GM23248 (cell line): Measurements from ENCODE around the gene NTHL1.

ENCODE experiments used
- EZH2 ChIP-seq: fragments of 200-600 bp; sonication (generic); IDR thresholded peaks from 2 replicates; pipeline ENCODE4 v1.6.1; 2018; ENCODE audit warnings: antibody characterized with exemption, mild to moderate bottlenecking; ENCODE audit not compliant: insufficient read depth, poor library complexity, severe bottlenecking
- EZH2phosphoT487 ChIP-seq: fragments of 200-600 bp; sonication (generic); IDR thresholded peaks from 2 replicates; pipeline ENCODE4 v1.6.1; 2018; ENCODE audit warnings: antibody characterized with exemption, moderate library complexity, mild to moderate bottlenecking, low read depth; ENCODE audit not compliant: insufficient read depth

GRCh38 chr16:1991588-1991947 is 56.1 kb downstream of the NTHL1 start:
- TF ChIP-seq EZH2phosphoT487 (no peak), EZH2 (peak; percentile 40)
